ENCODE measurements around the gene TPM3. TPM values are rescaled to one million over a fixed set of nuclear protein-coding genes. Genes with fewer than 3 reads are reported as not detected.

TPM3 gene
- total and polyA plus RNA-seq, 9 of the 15 experiments (the other 6 are each of a cell fraction or from before 2014, with no cell fraction given), result 202 to 604 (median 421) TPM

- CTCF ChIA-PET (ENCODE audit: low intra/inter-chr PET ratio), result no interaction called here
- no peak overlapping the region for H3K4me3 ChIP-seq
- no peak overlapping the region for H3K9ac ChIP-seq (ENCODE audit: insufficient read depth in 1 of 2, low read depth in 2 of 2, low read length in 2 of 2)
- ATAC-seq (no peak), FAIRE-seq (no peak), DNase-seq (ENCODE audit: extremely low read depth in 1 of 4, low spot score in 3 of 4) (peak in 1 of 4 experiments; percentile 38)
- peaks cover 25% of the 10 kb centered on the region for H3K9me3 ChIP-seq (replicated peaks; ENCODE audit: control insufficient read depth, insufficient read depth, low read depth, low read length)
- H3K4me2 ChIP-seq (ENCODE audit: insufficient read depth, low read length), result no peak overlapping the region; the same call in 1 of the 2 replicates
- H3K36me3 ChIP-seq (ENCODE audit: control insufficient read depth, insufficient read depth, low read length), result peaks cover 89% of the 10 kb centered on the region
- peak overlapping the region; percentile 91 for H3K27ac ChIP-seq (ENCODE audit: extremely low read depth, low read depth, low read length)
- no peaks in the 10 kb centered on the region for H3K27me3 ChIP-seq (ENCODE audit: control insufficient read depth in 2 of 2, insufficient read depth in 2 of 2, low read length in 2 of 2)
- POLR2A ChIA-PET, result interaction anchor here (0.9 to 2.2 kb wide), 4 partner anchors 10 to 169 kb away, joined by 3 to 8 read pairs (median 3); partner anchors contain the start of gene RPS27
- peaks cover 23% of the 10 kb centered on the region for H3K79me2 ChIP-seq (ENCODE audit: control insufficient read depth, insufficient read depth, low read length)
- no peak overlapping the region for H2AFZ ChIP-seq (ENCODE audit: low read depth, low read length)
- H3K4me1 ChIP-seq (replicated peaks in 1 of 2; ENCODE audit: control insufficient read depth in 2 of 2, insufficient read depth in 2 of 2, low read length in 2 of 2), result peaks cover 18 to 42% of the 10 kb centered on the region in 2 experiments
- BruUV-seq (replicated peaks), result no TSS peak
- no peaks in the 10 kb centered on the region for H3K9me1 ChIP-seq (ENCODE audit: control insufficient read depth, insufficient read depth, low read length)
- H4K20me1 ChIP-seq (replicated peaks; ENCODE audit: control insufficient read depth, insufficient read depth, low read length), result no peaks in the 10 kb centered on the region
- intact Hi-C loops (cut with micrococcal nuclease) (loop anchor here (2.0 kb wide), 1 partner anchor 23 kb away; no protein-coding TSS in a partner anchor), in situ Hi-C loops (cut with MboI) (no loop called here)
- TF ChIP-seq ZNF398 (CRISPR knock-in tag; IDR thresholded peaks at IDR 0.05) (no peak), NR3C1 (CRISPR knock-in tag; IDR thresholded peaks at IDR 0.05) (no peak), USF2 (CRISPR knock-in tag; IDR thresholded peaks at IDR 0.05) (peak; percentile 76), ZNF197 (CRISPR knock-in tag; IDR thresholded peaks at IDR 0.05; ENCODE audit: low read depth) (no peak), TRIM28 (IDR thresholded peaks at IDR 0.05) (peak; percentile 94), KAT8 (IDR thresholded peaks at IDR 0.05; ENCODE audit: low read depth) (no peak), ZBTB49 (CRISPR knock-in tag; IDR thresholded peaks at IDR 0.05; ENCODE audit: borderline replicate concordance) (no peak), ERF (CRISPR knock-in tag; IDR thresholded peaks at IDR 0.05) (no peak), NBN (IDR thresholded peaks at IDR 0.05; ENCODE audit: low read depth) (no peak), ILK (tag; IDR thresholded peaks at IDR 0.05; ENCODE audit: borderline replicate concordance, low read depth) (no peak), NFXL1 (CRISPR knock-in tag; IDR thresholded peaks at IDR 0.05) (no peak), ZNF354B (CRISPR knock-in tag; IDR thresholded peaks at IDR 0.05) (no peak), ZNF347 (CRISPR knock-in tag; IDR thresholded peaks at IDR 0.05; ENCODE audit: low read depth) (no peak)
Measured at GRCh38 chr1:154159554-154159953, 32.3 kb downstream of the TPM3 start.

Data from K562 (cell line).